IMR-90 (cell line): Measurements from ENCODE around the gene ACAP2. TPM values are rescaled to one million over a fixed set of nuclear protein-coding genes. Genes with fewer than 3 reads are reported as not detected.

Experiments
- ATAC-seq: fragments of 200-7000 bp; cut with Tn5 transposase; 2 replicates; pipeline ENCODE4 v1.9.1; 2020; ENCODE audit warnings: low read depth, mild to moderate bottlenecking, moderate library complexity
- BruUV-seq: library from RNA; stranded (reverse); fragments of 400-500 nt; replicated peaks from 2 replicates; lab custom pipeline; 2021; lab: Mats Ljungman, UMichigan
- CTCF ChIA-PET: fragments of 300-600 bp; formaldehyde crosslinking; extraction: SDS; loops from one replicate; lab custom pipeline; 2021; ENCODE audit warnings: antibody characterized with exemption; lab: Yijun Ruan, JAX
- POLR2A ChIA-PET: fragments of 300-600 bp; sonication (Branson Sonifier 250); formaldehyde crosslinking; loops from one replicate; lab custom pipeline; 2022; ENCODE audit warnings: antibody characterized with exemption; ENCODE audit not compliant: unreplicated experiment; lab: Charles Lee
- DNase-seq: peaks from one replicate; pipeline ENCODE4 v3.0.0; 2013
- H2AFZ ChIP-seq: replicated peaks from 2 replicates; pipeline ENCODE3; 2013; ENCODE audit warnings: low read length, mild to moderate bottlenecking; ENCODE audit not compliant: poor library complexity
- H2AK5ac ChIP-seq: 2 replicates; pipeline ENCODE4 v1.6.1; 2013; ENCODE audit warnings: low read depth, low read length, inconsistent platforms
- H2AK9ac ChIP-seq: replicated peaks from 2 replicates; pipeline ENCODE3; 2013; ENCODE audit warnings: mild to moderate bottlenecking, low read depth, low read length, moderate library complexity; ENCODE audit not compliant: poor library complexity
- H2BK120ac ChIP-seq: 2 replicates; pipeline ENCODE4 v1.6.1; 2013; ENCODE audit warnings: low read depth, low read length, inconsistent platforms
- H2BK15ac ChIP-seq: 3 replicates; pipeline ENCODE4 v1.6.1; 2013; ENCODE audit warnings: low read depth, low read length, inconsistent platforms
- H2BK20ac ChIP-seq: 2 replicates; pipeline ENCODE4 v1.6.1; 2013; ENCODE audit warnings: low read depth, mild to moderate bottlenecking, inconsistent platforms, low read length, moderate library complexity
- H2BK5ac ChIP-seq: 2 replicates; pipeline ENCODE4 v1.6.1; 2013; ENCODE audit warnings: mild to moderate bottlenecking, low read depth, low read length, inconsistent platforms; ENCODE audit not compliant: poor library complexity, severe bottlenecking
- H3K14ac ChIP-seq: replicated peaks from 2 replicates; pipeline ENCODE4 v1.6.1; 2013; ENCODE audit warnings: low read depth, low read length, inconsistent platforms
- H3K18ac ChIP-seq: 2 replicates; pipeline ENCODE4 v1.6.1; 2013; ENCODE audit warnings: low read depth, low read length, control low read depth
- H3K23ac ChIP-seq: 2 replicates; pipeline ENCODE4 v1.6.1; 2013; ENCODE audit warnings: low read depth, low read length, inconsistent platforms
- H3K27ac ChIP-seq: 2 replicates; pipeline ENCODE4 v1.5.1; 2013; ENCODE audit warnings: mild to moderate bottlenecking, control low read depth, low read length; ENCODE audit not compliant: insufficient read depth
- H3K27me3 ChIP-seq: 2 replicates; pipeline ENCODE4 v1.6.1; 2013; ENCODE audit warnings: low read length; ENCODE audit not compliant: control insufficient read depth, insufficient read depth
- H3K36me3 ChIP-seq: 2 replicates; pipeline ENCODE4 v1.6.1; 2013; ENCODE audit warnings: low read length, mixed read lengths; ENCODE audit not compliant: control insufficient read depth, insufficient read depth
- H3K4ac ChIP-seq: 2 replicates; pipeline ENCODE4 v1.6.1; 2013; ENCODE audit warnings: low read depth, low read length, inconsistent platforms
- H3K4me1 ChIP-seq: 2 replicates; pipeline ENCODE4 v1.6.1; 2013; ENCODE audit warnings: low read length, mixed read lengths; ENCODE audit not compliant: control insufficient read depth, insufficient read depth
- H3K4me2 ChIP-seq: 2 replicates; pipeline ENCODE4 v1.6.1; 2013; ENCODE audit warnings: low read depth, mild to moderate bottlenecking, control low read depth, low read length, moderate library complexity
- H3K4me3 ChIP-seq: 2 replicates; pipeline ENCODE4 v1.5.1; 2013; ENCODE audit warnings: low read depth, mild to moderate bottlenecking, control low read depth, low read length, moderate library complexity; ENCODE audit not compliant: insufficient read depth
- H3K56ac ChIP-seq: 2 replicates; pipeline ENCODE4 v1.6.1; 2013; ENCODE audit warnings: low read length, inconsistent platforms; ENCODE audit not compliant: insufficient read depth; ENCODE audit errors: extremely low read depth
- H3K79me1 ChIP-seq, 2 experiments: 2 replicates each; pipeline ENCODE4 v1.6.1; 2013; ENCODE audit warnings: low read length in 2 of 2, inconsistent platforms in 1 of 2, low read depth in 1 of 2
- H3K9ac ChIP-seq: 2 replicates; pipeline ENCODE4 v1.6.1; 2013; ENCODE audit warnings: low read depth, low read length, control low read depth
- H3K9me1 ChIP-seq: 2 replicates; pipeline ENCODE4 v1.6.1; 2013; ENCODE audit warnings: low read length, inconsistent platforms; ENCODE audit not compliant: insufficient read depth
- H3K9me3 ChIP-seq: 2 replicates; pipeline ENCODE4 v1.6.1; 2013; ENCODE audit warnings: low read length; ENCODE audit not compliant: control insufficient read depth, insufficient read depth
- H4K20me1 ChIP-seq: 2 replicates; pipeline ENCODE4 v1.6.1; 2013; ENCODE audit warnings: low read length, inconsistent platforms; ENCODE audit not compliant: insufficient read depth
- H4K5ac ChIP-seq: 2 replicates; pipeline ENCODE4 v1.6.1; 2013; ENCODE audit warnings: mild to moderate bottlenecking, low read depth, low read length, control low read depth
- H4K8ac ChIP-seq, 2 experiments: 2 replicates each; pipeline ENCODE4 v1.6.1; 2013; ENCODE audit warnings: low read depth in 2 of 2, low read length in 2 of 2, control low read depth in 1 of 2, inconsistent platforms in 1 of 2
- H4K91ac ChIP-seq: 2 replicates; pipeline ENCODE4 v1.6.1; 2013; ENCODE audit warnings: low read depth, low read length, inconsistent platforms; ENCODE audit not compliant: insufficient read depth
- CHD1 ChIP-seq: IDR thresholded peaks from 2 replicates; pipeline ENCODE4 v1.6.1; 2012; ENCODE audit warnings: low read depth, low read length, improper control_type of control experiment
- FOS ChIP-seq: fragments of 150-350 bp; IDR thresholded peaks from 2 replicates; pipeline ENCODE4 v1.6.1; 2016; ENCODE audit warnings: low read depth, low read length
- MAFK ChIP-seq: IDR thresholded peaks from 2 replicates; pipeline ENCODE4 v1.6.1; 2012; ENCODE audit warnings: low read depth, low read length, improper control_type of control experiment
- RAD21 ChIP-seq: IDR thresholded peaks from 2 replicates; pipeline ENCODE4 v1.6.1; 2012; ENCODE audit warnings: low read length, improper control_type of control experiment
- SMC3 ChIP-seq: fragments of 150-350 bp; IDR thresholded peaks from 2 replicates; pipeline ENCODE4 v1.6.1; 2016; ENCODE audit warnings: low read depth, mild to moderate bottlenecking, antibody characterized with exemption, low read length, moderate library complexity
- dilution Hi-C: fragments of 300-500 bp; cut with HindIII; formaldehyde crosslinking; loops from one replicate; pipeline ENCODE4 v1.14.3; 2018; ENCODE audit warnings: low sequenced_read_pairs; ENCODE audit not compliant: unreplicated experiment
- in situ Hi-C: fragments of 300-500 bp; cut with MboI; formaldehyde crosslinking; loops from 3 replicates; pipeline ENCODE4 v1.14.3; 2019; ENCODE audit warnings: low sequenced_read_pairs, inconsistent platforms, mixed read lengths
- intact Hi-C: fragments of 100-400 bp; cut with micrococcal nuclease; formaldehyde crosslinking; loops from 2 replicates; pipeline ENCODE4 v1.10.0; 2022
- polyA plus RNA-seq, 3 experiments: library from polyadenylated mRNA; depleted of rRNA; stranded (reverse); fragments of >200 nt; gene quantifications; 2 replicates each; pipeline ENCODE4 v1.2.3, GENCODE V29; 2012; ENCODE audit warnings: low replicate concordance in 1 of 3
- total RNA-seq: library from RNA; depleted of rRNA; stranded (reverse); fragments of >200 nt; gene quantifications from 2 replicates; pipeline ENCODE4 v1.2.3, GENCODE V29; 2012
- TF ChIP-seq, protein P1 (sequence below): conservative IDR thresholded peaks from 2 replicates; pipeline ENCODE4 v1.5.1; 2012; ENCODE audit warnings: mild to moderate bottlenecking, low read depth, low read length, improper control_type of control experiment

Gene ACAP2
- total and polyA plus RNA-seq, 2 of the 4 experiments (the other 2 are of a cell fraction), result 11.9 to 35.1 TPM

DNA sequence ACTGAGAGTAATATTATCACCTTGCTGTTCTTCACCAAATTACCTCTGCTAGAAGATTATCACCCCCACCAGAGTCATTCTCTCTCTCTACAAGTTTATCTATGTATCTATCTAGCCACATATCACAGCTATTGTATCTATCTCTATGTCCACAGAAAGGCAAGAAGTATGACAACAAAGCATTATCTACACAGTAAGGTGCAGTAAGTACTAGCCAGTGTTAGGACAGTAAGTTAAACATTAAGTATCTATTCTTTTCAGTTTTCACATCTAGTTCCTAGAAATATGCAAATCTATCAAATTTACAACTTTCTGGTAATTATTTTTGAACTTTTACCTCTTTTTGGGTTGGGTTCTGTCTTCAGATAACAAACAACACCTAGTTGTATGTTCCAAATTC is 145.4 kb downstream of the ACAP2 start:
- Histone ChIP-seq H3K27me3 (no peaks in the 10 kb centered on the region), H2BK20ac (no peak overlapping the region), H3K23ac (no peak overlapping the region), H4K91ac (no peak overlapping the region), H2AK5ac (no peak overlapping the region), H3K14ac (no peak overlapping the region), H3K4ac (no peak overlapping the region), H2BK15ac (no peak overlapping the region), H3K36me3 (peaks cover 16% of the 10 kb centered on the region), H2AFZ (no peak overlapping the region), H3K4me3 (no peak overlapping the region), H2BK120ac (no peak overlapping the region), H3K4me2 (no peak overlapping the region), H3K9me1 (peaks cover 3% of the 10 kb centered on the region), H4K5ac (no peak overlapping the region), H2AK9ac (no peak overlapping the region), H3K9ac (no peak overlapping the region), H2BK5ac (no peak overlapping the region), H3K27ac (no peak overlapping the region), H3K79me1 (peaks cover 0 to 3% of the 10 kb centered on the region in 2 experiments; a peak in 1 of 4 replicates), H3K4me1 (peaks cover 3% of the 10 kb centered on the region), H4K8ac (no peak overlapping the region), H3K9me3 (no peaks in the 10 kb centered on the region), H3K18ac (no peak overlapping the region), H3K56ac (no peak overlapping the region), H4K20me1 (no peaks in the 10 kb centered on the region)
- no peak for TF ChIP-seq CHD1
- TF ChIP-seq SMC3, result no peak
- no peak for TF ChIP-seq MAFK
- TF ChIP-seq FOS, result no peak
- TF ChIP-seq RAD21, result no peak
- TF ChIP-seq, protein P1, sequence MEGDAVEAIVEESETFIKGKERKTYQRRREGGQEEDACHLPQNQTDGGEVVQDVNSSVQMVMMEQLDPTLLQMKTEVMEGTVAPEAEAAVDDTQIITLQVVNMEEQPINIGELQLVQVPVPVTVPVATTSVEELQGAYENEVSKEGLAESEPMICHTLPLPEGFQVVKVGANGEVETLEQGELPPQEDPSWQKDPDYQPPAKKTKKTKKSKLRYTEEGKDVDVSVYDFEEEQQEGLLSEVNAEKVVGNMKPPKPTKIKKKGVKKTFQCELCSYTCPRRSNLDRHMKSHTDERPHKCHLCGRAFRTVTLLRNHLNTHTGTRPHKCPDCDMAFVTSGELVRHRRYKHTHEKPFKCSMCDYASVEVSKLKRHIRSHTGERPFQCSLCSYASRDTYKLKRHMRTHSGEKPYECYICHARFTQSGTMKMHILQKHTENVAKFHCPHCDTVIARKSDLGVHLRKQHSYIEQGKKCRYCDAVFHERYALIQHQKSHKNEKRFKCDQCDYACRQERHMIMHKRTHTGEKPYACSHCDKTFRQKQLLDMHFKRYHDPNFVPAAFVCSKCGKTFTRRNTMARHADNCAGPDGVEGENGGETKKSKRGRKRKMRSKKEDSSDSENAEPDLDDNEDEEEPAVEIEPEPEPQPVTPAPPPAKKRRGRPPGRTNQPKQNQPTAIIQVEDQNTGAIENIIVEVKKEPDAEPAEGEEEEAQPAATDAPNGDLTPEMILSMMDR, result no peak
- CTCF ChIA-PET, result interaction anchor here (0.9 kb wide), 1 partner anchor 27 kb away, joined by 4 read pairs; the partner anchor contains the start of gene XXYLT1
- POLR2A ChIA-PET, result no interaction called here
- DNase-seq, result no peak
- in situ Hi-C loops, result loop anchor here (10.0 kb wide), 1 partner anchor 127 kb away; no protein-coding TSS in a partner anchor
- intact Hi-C loops, result no loop called here
- dilution Hi-C loops, result no loop called here
- BruUV-seq, result no TSS peak
- no peak for ATAC-seq
